A673 (cell line): ENCODE results near the gene DOCK4. TPM values are rescaled to one million over a fixed set of nuclear protein-coding genes. Genes with fewer than 3 reads are reported as not detected.

Experiments
- BruUV-seq: library from RNA; stranded (reverse); fragments of 400-500 nt; replicated peaks from 2 replicates; lab custom pipeline; 2021; lab: Mats Ljungman, UMichigan
- CTCF ChIA-PET: fragments of 300-600 bp; sonication (Branson Sonifier 250); formaldehyde crosslinking; loops from one replicate; lab custom pipeline; 2022; ENCODE audit warnings: antibody characterized with exemption; lab: Charles Lee
- POLR2A ChIA-PET: fragments of 300-600 bp; sonication (Branson Sonifier 250); formaldehyde crosslinking; loops from one replicate; lab custom pipeline; 2022; ENCODE audit warnings: antibody characterized with exemption; ENCODE audit not compliant: low non-redundant PET; lab: Charles Lee
- DNase-seq: peaks from one replicate; pipeline ENCODE4 v3.0.0-alpha.2; 2015; ENCODE audit warnings: low spot score
- H3K27ac ChIP-seq: fragments of 200-600 bp; sonication (generic); 2 replicates; pipeline ENCODE4 v1.5.1; 2016; ENCODE audit warnings: mixed run types, low read depth, mild to moderate bottlenecking, mixed read lengths, antibody characterized with exemption, low read length; ENCODE audit not compliant: poor library complexity, severe bottlenecking
- H3K27me3 ChIP-seq: fragments of 200-600 bp; sonication (generic); replicated peaks from 2 replicates; pipeline ENCODE4 v1.6.1; 2017; ENCODE audit warnings: mixed run types, low read depth, mild to moderate bottlenecking, mixed read lengths, antibody characterized with exemption, low read length; ENCODE audit not compliant: insufficient read depth, poor library complexity
- H3K36me3 ChIP-seq: fragments of 200-600 bp; sonication (generic); 2 replicates; pipeline ENCODE4 v1.6.1; 2016; ENCODE audit warnings: mixed run types, mild to moderate bottlenecking, mixed read lengths, antibody characterized with exemption, low read length; ENCODE audit not compliant: insufficient read depth, poor library complexity, severe bottlenecking
- H3K4me1 ChIP-seq: fragments of 200-600 bp; sonication (generic); 2 replicates; pipeline ENCODE4 v1.6.1; 2017; ENCODE audit warnings: mixed run types, mild to moderate bottlenecking, mixed read lengths, antibody characterized with exemption, low read length; ENCODE audit not compliant: insufficient read depth, poor library complexity, severe bottlenecking
- H3K4me3 ChIP-seq: fragments of 200-600 bp; sonication (generic); 2 replicates; pipeline ENCODE4 v1.5.1; 2016; ENCODE audit warnings: low read depth, mixed run types, mild to moderate bottlenecking, mixed read lengths, low read length; ENCODE audit not compliant: poor library complexity, severe bottlenecking
- H3K9me3 ChIP-seq: fragments of 200-600 bp; sonication (generic); 2 replicates; pipeline ENCODE4 v1.6.1; 2016; ENCODE audit warnings: mixed run types, low read depth, mild to moderate bottlenecking, mixed read lengths, antibody characterized with exemption, low read length; ENCODE audit not compliant: poor library complexity, severe bottlenecking
- CTCF ChIP-seq: fragments of 300-800, 200-600 bp; sonication (generic); conservative IDR thresholded peaks from 2 replicates; pipeline ENCODE4 v1.5.1; 2017; ENCODE audit warnings: low read depth, mild to moderate bottlenecking, antibody characterized with exemption, low read length, moderate library complexity, mixed read lengths
- EZH2 ChIP-seq: fragments of 200-600 bp; sonication (generic); IDR thresholded peaks from 2 replicates; pipeline ENCODE4 v1.6.1; 2017; ENCODE audit warnings: borderline replicate concordance, low read depth, mild to moderate bottlenecking, mixed read lengths, antibody characterized with exemption, low read length; ENCODE audit not compliant: poor library complexity, severe bottlenecking
- intact Hi-C: fragments of 100-400 bp; cut with micrococcal nuclease; formaldehyde crosslinking; loops from one replicate; pipeline ENCODE4 v1.10.0; 2022; ENCODE audit not compliant: unreplicated experiment
- total RNA-seq: library from RNA; stranded (reverse); gene quantifications from 2 replicates; pipeline ENCODE4 v1.2.3, GENCODE V29; 2021

DOCK4 gene
- total RNA-seq, 1 experiment from 2014 or later = 28.5 TPM

- H3K4me3 ChIP-seq = no peak overlapping the region
- intact Hi-C loops = no loop called here
- DNase-seq = no peak
- POLR2A ChIA-PET = no interaction called here
- no peak for TF ChIP-seq EZH2
- TF ChIP-seq CTCF = no peak
- H3K27ac ChIP-seq = no peak overlapping the region
- no peaks in the 10 kb centered on the region for H3K27me3 ChIP-seq
- H3K36me3 ChIP-seq = no peaks in the 10 kb centered on the region
- BruUV-seq = no TSS peak
- H3K4me1 ChIP-seq = no peaks in the 10 kb centered on the region
- CTCF ChIA-PET = no interaction called here
- H3K9me3 ChIP-seq = no peaks in the 10 kb centered on the region
Observed at GRCh38 chr7:112115880-112116279, 90.3 kb downstream of the DOCK4 start.

- CTCF ChIA-PET = no interaction called here
- Histone ChIP-seq H3K9me3 (no peaks in the 10 kb centered on the region), H3K27ac (no peak overlapping the region), H3K4me1 (no peaks in the 10 kb centered on the region), H3K4me3 (no peak overlapping the region), H3K27me3 (no peaks in the 10 kb centered on the region), H3K36me3 (no peaks in the 10 kb centered on the region)
- DNase-seq = no peak
- TF ChIP-seq EZH2 = no peak
- TF ChIP-seq CTCF = no peak
- intact Hi-C loops = no loop called here
- BruUV-seq = no TSS peak
- POLR2A ChIA-PET = no interaction called here
Observed at GRCh38 chr7:112113913-112114575, 92.2 kb downstream of the DOCK4 start.

- H3K4me1 ChIP-seq = no peaks in the 10 kb centered on the region
- intact Hi-C loops = no loop called here
- DNase-seq = no peak
- no TSS peak for BruUV-seq
- H3K27ac ChIP-seq = no peak overlapping the region
- CTCF ChIA-PET = interaction anchor here (0.6 kb wide), 1 partner anchor 124 kb away, joined by 4 read pairs; no protein-coding TSS in a partner anchor
- no peaks in the 10 kb centered on the region for H3K27me3 ChIP-seq
- no peak overlapping the region for H3K4me3 ChIP-seq
- H3K9me3 ChIP-seq = no peaks in the 10 kb centered on the region
- POLR2A ChIA-PET = no interaction called here
- no peaks in the 10 kb centered on the region for H3K36me3 ChIP-seq
- TF ChIP-seq EZH2 = no peak
- TF ChIP-seq CTCF = no peak
Observed at GRCh38 chr7:112112822-112113255, 93.4 kb downstream of the DOCK4 start.
